Peyer's patch (tissue), 4 donors: Measurements from ENCODE around the gene OR6J1. TPM values are rescaled to one million over a fixed set of nuclear protein-coding genes. Genes with fewer than 3 reads are reported as not detected.
"Not testable (repeated sequence)": the region's sequence is repeated elsewhere in the genome, so short reads cannot be mapped to it uniquely, and the experiment has no call there.

Experiments used
- DNase-seq, 3 donors: peaks; one replicate each; pipeline ENCODE4 v3.0.0-alpha.2; 2017 to 2019
- H3K27ac ChIP-seq, 4 donors: fragments of 200-600 bp; sonication (generic); one replicate each; pipeline ENCODE4 v1.5.1; 2016 to 2019
- H3K27me3 ChIP-seq, 2 donors: fragments of 200-600 bp; sonication (generic); one replicate each; pipeline ENCODE4 v1.5.1; 2019
- H3K36me3 ChIP-seq, 3 donors: fragments of 200-600 bp; sonication (generic); one replicate each; pipeline ENCODE4 v1.5.1; 2016 to 2019
- H3K4me1 ChIP-seq, 4 donors: fragments of 200-600 bp; sonication (generic); one replicate each; pipeline ENCODE4 v1.5.1; 2016 to 2019
- H3K4me3 ChIP-seq, 4 donors: fragments of 200-600 bp; sonication (generic); 1 replicate in 3 of 4; 2 replicates in 1 of 4; pipeline ENCODE4 v1.5.1; 2016 to 2019; ENCODE audit warnings: mild to moderate bottlenecking in 1 of 4
- H3K9me3 ChIP-seq, 4 donors: fragments of 200-600 bp; sonication (generic); one replicate each; pipeline ENCODE4 v1.5.1; 2016 to 2019; ENCODE audit warnings: mild to moderate bottlenecking in 1 of 4
- CTCF ChIP-seq, 6 experiments: fragments of 450-650 bp in 4 of 6; fragments of 200-600 bp in 2 of 6; sonication (generic) in 1 of 6; IDR thresholded peaks; one replicate each; pipeline ENCODE4 v1.5.1; 2017 to 2019; ENCODE audit warnings: antibody characterized with exemption in 6 of 6, mild to moderate bottlenecking in 3 of 6, moderate library complexity in 1 of 6
- POLR2A ChIP-seq, 2 donors: fragments of 450-650 bp; IDR thresholded peaks; one replicate each; pipeline ENCODE4 v1.5.1; 2017; ENCODE audit warnings: antibody characterized with exemption in 2 of 2, mild to moderate bottlenecking in 2 of 2, moderate library complexity in 2 of 2
- total RNA-seq, 4 donors: library from RNA; depleted of rRNA; stranded (reverse); fragments of >200 nt; gene quantifications; one replicate each; pipeline ENCODE4 v1.1.0, GENCODE V29; 2016

Gene OR6J1
- total RNA-seq, 4 donors from 2014 or later: 0.18 TPM; not detected in 3

- no peak for DNase-seq
- H3K4me3 ChIP-seq: no peak overlapping the region
- TF ChIP-seq CTCF (IDR thresholded peaks at IDR 0.05) (no peak), POLR2A (IDR thresholded peaks at IDR 0.05) (no peak)
- H3K4me1 ChIP-seq: no peaks in the 10 kb centered on the region
- H3K36me3 ChIP-seq: no peaks in the 10 kb centered on the region
- H3K9me3 ChIP-seq: no peaks in the 10 kb centered on the region
- H3K27me3 ChIP-seq: no peaks in the 10 kb centered on the region
- no peak overlapping the region for H3K27ac ChIP-seq
Observed at GRCh38 chr14:22650046-22650739, 6.0 kb upstream of the OR6J1 start.

- H3K9me3 ChIP-seq: no peaks in the 10 kb centered on the region
- no peaks in the 10 kb centered on the region for H3K4me1 ChIP-seq
- TF ChIP-seq CTCF (IDR thresholded peaks at IDR 0.05) (no peak), POLR2A (IDR thresholded peaks at IDR 0.05) (no peak)
- no peaks in the 10 kb centered on the region for H3K27me3 ChIP-seq
- no peak overlapping the region for H3K27ac ChIP-seq
- H3K4me3 ChIP-seq: no peak overlapping the region
- DNase-seq: no peak
- no peaks in the 10 kb centered on the region for H3K36me3 ChIP-seq
Observed at GRCh38 chr14:22648506-22648905, 4.4 kb upstream of the OR6J1 start.

GRCh38 chr14:22646570-22647254, 2.6 kb upstream of the OR6J1 start:
- Histone ChIP-seq H3K36me3 (no peaks in the 10 kb centered on the region), H3K4me3 (no peak overlapping the region), H3K27me3 (no peaks in the 10 kb centered on the region), H3K9me3 (no peaks in the 10 kb centered on the region), H3K4me1 (no peaks in the 10 kb centered on the region), H3K27ac (no peak overlapping the region)
- TF ChIP-seq POLR2A (IDR thresholded peaks at IDR 0.05) (no peak), CTCF (IDR thresholded peaks at IDR 0.05) (no peak)
- DNase-seq: no peak

- Histone ChIP-seq H3K27me3 (no peaks in the 10 kb centered on the region), H3K27ac (peak overlapping the region in 3 of 4 donors; percentile 46 to 77 (median 74)), H3K4me3 (no peak overlapping the region), H3K4me1 (no peaks in the 10 kb centered on the region), H3K9me3 (no peaks in the 10 kb centered on the region), H3K36me3 (no peaks in the 10 kb centered on the region)
- TF ChIP-seq CTCF (IDR thresholded peaks at IDR 0.05) (no peak), POLR2A (IDR thresholded peaks at IDR 0.05) (peak in 1 of 2 donors; percentile 27)
- DNase-seq: peak in 2 of 3 donors; percentile 57 to 77
Observed at GRCh38 chr14:22641846-22642245, 2.3 kb downstream of the OR6J1 start.

- no peak for DNase-seq
- Histone ChIP-seq H3K4me3 (no peak overlapping the region), H3K36me3 (no peaks in the 10 kb centered on the region), H3K27ac (peak overlapping the region in 1 of 4 donors; percentile 52), H3K27me3 (no peaks in the 10 kb centered on the region), H3K9me3 (no peaks in the 10 kb centered on the region), H3K4me1 (no peaks in the 10 kb centered on the region)
- TF ChIP-seq CTCF (IDR thresholded peaks at IDR 0.05) (no peak), POLR2A (IDR thresholded peaks at IDR 0.05) (no peak)
Observed at GRCh38 chr14:22640192-22640591, 4.0 kb downstream of the OR6J1 start.

- H3K9me3 ChIP-seq, DNase-seq, H3K27ac ChIP-seq, H3K27me3 ChIP-seq, H3K4me3 ChIP-seq, H3K4me1 ChIP-seq, H3K36me3 ChIP-seq: not testable (repeated sequence)
Observed at GRCh38 chr14:22635980-22636379, 8.2 kb downstream of the OR6J1 start.
